Measurements from ENCODE around the gene ATP23.

ATP23 gene

GRCh38 chr12:57941165-57941894 lies at the start of gene ATP23:
Gene ATP23 (plus strand): TSS chr12:57941567. CDS start chr12:57941702, 135 bp downstream.
- no peak for FAIRE-seq

GRCh38 chr12:57892232-57892972 lies 49.0 kb upstream of the ATP23 start:
- no peak for FAIRE-seq

GRCh38 chr12:57893431-57894353 lies 47.7 kb upstream of the ATP23 start:
- FAIRE-seq, result peak; percentile 78

GRCh38 chr12:57894399-57895292 lies 46.7 kb upstream of the ATP23 start:
- FAIRE-seq, result no peak

- no peak for FAIRE-seq
Measured at GRCh38 chr12:57895389-57896114, 45.8 kb upstream of the ATP23 start.

GRCh38 chr12:57896115-57896433 lies 45.3 kb upstream of the ATP23 start:
- no peak for FAIRE-seq

- FAIRE-seq, result no peak
Measured at GRCh38 chr12:57896434-57897201, 44.7 kb upstream of the ATP23 start.

- FAIRE-seq, result no peak
Measured at GRCh38 chr12:57897286-57897974, 43.9 kb upstream of the ATP23 start.

GRCh38 chr12:57898308-57898970 lies 42.9 kb upstream of the ATP23 start:
- no peak for FAIRE-seq

GRCh38 chr12:57899010-57899662 lies 42.2 kb upstream of the ATP23 start:
- no peak for FAIRE-seq

GRCh38 chr12:57902478-57902969 lies 38.8 kb upstream of the ATP23 start:
- FAIRE-seq, result no peak

- FAIRE-seq, result no peak
Measured at GRCh38 chr12:57904426-57904825, 36.9 kb upstream of the ATP23 start.

- peak; percentile 93 for FAIRE-seq
Measured at GRCh38 chr12:57904848-57905811, 36.2 kb upstream of the ATP23 start.

GRCh38 chr12:57905812-57906475 lies 35.4 kb upstream of the ATP23 start:
- peak; percentile 12 for FAIRE-seq

GRCh38 chr12:57906821-57907220 lies 34.5 kb upstream of the ATP23 start:
- FAIRE-seq, result no peak

- no peak for FAIRE-seq
Measured at GRCh38 chr12:57907281-57907680, 34.1 kb upstream of the ATP23 start.

GRCh38 chr12:57908511-57908910 lies 32.9 kb upstream of the ATP23 start:
- no peak for FAIRE-seq
